ENCODE measurements around the gene ALPL.

ALPL gene

GRCh38 chr1:21617126-21617738 lies 108.0 kb downstream of the ALPL start:
- DNase-seq (ENCODE audit: low read depth, low spot score) = no peak
- peaks cover 10% of the 10 kb centered on the region for H3K4me1 ChIP-seq (ENCODE audit: insufficient read depth, insufficient read length)
- H3K4me3 ChIP-seq (ENCODE audit: insufficient read length, low read depth) = no peak overlapping the region
- no peaks in the 10 kb centered on the region for H3K9me3 ChIP-seq (ENCODE audit: insufficient read depth, low read length)
- no peaks in the 10 kb centered on the region for H3K36me3 ChIP-seq (ENCODE audit: insufficient read depth, insufficient read length, low read length)
- no peak overlapping the region for H3K9ac ChIP-seq (ENCODE audit: insufficient read length, low read depth)
- TF ChIP-seq SUZ12 (IDR thresholded peaks at IDR 0.05; ENCODE audit: extremely low read depth, insufficient read depth, insufficient read length) = no peak
- no peak for TF ChIP-seq YY1 (IDR thresholded peaks at IDR 0.05; ENCODE audit: insufficient read depth, insufficient read length)
- no peak for TF ChIP-seq ZNF274 (IDR thresholded peaks at IDR 0.05; ENCODE audit: low read depth, low read length)
- H3K27me3 ChIP-seq (ENCODE audit: insufficient read depth, insufficient read length) = peaks cover 14% of the 10 kb centered on the region

- no peak for DNase-seq (ENCODE audit: low read depth, low spot score)
- Histone ChIP-seq H3K27me3 (ENCODE audit: insufficient read depth, insufficient read length) (peaks cover 14% of the 10 kb centered on the region), H3K4me3 (ENCODE audit: insufficient read length, low read depth) (no peak overlapping the region), H3K36me3 (ENCODE audit: insufficient read depth, insufficient read length, low read length) (no peaks in the 10 kb centered on the region), H3K9me3 (ENCODE audit: insufficient read depth, low read length) (no peaks in the 10 kb centered on the region), H3K9ac (ENCODE audit: insufficient read length, low read depth) (no peak overlapping the region), H3K4me1 (ENCODE audit: insufficient read depth, insufficient read length) (peaks cover 13% of the 10 kb centered on the region)
- no peak for TF ChIP-seq SUZ12 (IDR thresholded peaks at IDR 0.05; ENCODE audit: extremely low read depth, insufficient read depth, insufficient read length)
- no peak for TF ChIP-seq ZNF274 (IDR thresholded peaks at IDR 0.05; ENCODE audit: low read depth, low read length)
- TF ChIP-seq YY1 (IDR thresholded peaks at IDR 0.05; ENCODE audit: insufficient read depth, insufficient read length) = no peak
These were observed 108.8 kb downstream of the ALPL start for GRCh38 chr1:21618059-21618458.

- H3K27me3 ChIP-seq (ENCODE audit: insufficient read depth, insufficient read length) = peaks cover 14% of the 10 kb centered on the region
- H3K4me1 ChIP-seq (ENCODE audit: insufficient read depth, insufficient read length) = peaks cover 14% of the 10 kb centered on the region
- no peak overlapping the region for H3K4me3 ChIP-seq (ENCODE audit: insufficient read length, low read depth)
- no peak for DNase-seq (ENCODE audit: low read depth, low spot score)
- TF ChIP-seq YY1 (IDR thresholded peaks at IDR 0.05; ENCODE audit: insufficient read depth, insufficient read length) = no peak
- TF ChIP-seq SUZ12 (IDR thresholded peaks at IDR 0.05; ENCODE audit: extremely low read depth, insufficient read depth, insufficient read length) = no peak
- no peak for TF ChIP-seq ZNF274 (IDR thresholded peaks at IDR 0.05; ENCODE audit: low read depth, low read length)
- no peaks in the 10 kb centered on the region for H3K9me3 ChIP-seq (ENCODE audit: insufficient read depth, low read length)
- peak overlapping the region; percentile 61 for H3K9ac ChIP-seq (ENCODE audit: insufficient read length, low read depth)
- no peaks in the 10 kb centered on the region for H3K36me3 ChIP-seq (ENCODE audit: insufficient read depth, insufficient read length, low read length)
These were observed 109.5 kb downstream of the ALPL start for GRCh38 chr1:21618561-21619374.

DNA sequence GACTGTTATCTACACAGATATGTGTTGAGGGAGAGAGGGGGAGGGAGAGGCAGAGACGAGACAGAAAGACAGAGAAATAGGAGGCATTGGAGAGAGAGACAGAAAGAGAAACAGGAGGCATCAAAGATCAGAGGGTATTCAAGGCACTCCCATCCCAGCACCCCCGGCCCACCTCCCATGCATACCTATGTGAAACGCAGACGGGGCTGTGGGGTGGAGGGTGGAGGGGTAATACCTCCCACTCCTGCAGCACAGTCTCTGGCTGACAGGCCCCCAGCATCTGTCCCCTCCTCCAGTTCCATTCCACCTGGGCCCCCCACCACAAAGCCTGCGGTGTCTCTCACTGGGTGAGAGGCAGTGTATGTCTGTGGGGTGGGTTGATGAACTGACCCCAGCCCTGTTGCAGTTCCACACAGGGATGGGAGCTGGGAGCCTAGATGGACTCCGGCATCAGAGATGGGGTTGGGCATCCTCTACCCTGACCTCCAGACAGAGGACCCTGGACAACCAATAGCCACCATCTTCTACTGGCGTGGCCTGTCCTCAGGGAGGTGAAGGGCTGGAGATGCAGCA lies 110.2 kb downstream of the ALPL start:
- TF ChIP-seq ZNF274 (IDR thresholded peaks at IDR 0.05; ENCODE audit: low read depth, low read length) = no peak
- TF ChIP-seq SUZ12 (IDR thresholded peaks at IDR 0.05; ENCODE audit: extremely low read depth, insufficient read depth, insufficient read length) = no peak
- no peak for TF ChIP-seq YY1 (IDR thresholded peaks at IDR 0.05; ENCODE audit: insufficient read depth, insufficient read length)
- DNase-seq (ENCODE audit: low read depth, low spot score) = no peak
- H3K9me3 ChIP-seq (ENCODE audit: insufficient read depth, low read length) = no peaks in the 10 kb centered on the region
- H3K4me3 ChIP-seq (ENCODE audit: insufficient read length, low read depth) = no peak overlapping the region
- peaks cover 14% of the 10 kb centered on the region for H3K27me3 ChIP-seq (ENCODE audit: insufficient read depth, insufficient read length)
- H3K4me1 ChIP-seq (ENCODE audit: insufficient read depth, insufficient read length) = peaks cover 14% of the 10 kb centered on the region
- no peaks in the 10 kb centered on the region for H3K36me3 ChIP-seq (ENCODE audit: insufficient read depth, insufficient read length, low read length)
- H3K9ac ChIP-seq (ENCODE audit: insufficient read length, low read depth) = no peak overlapping the region

GRCh38 chr1:21620011-21620410 lies 110.8 kb downstream of the ALPL start:
- Histone ChIP-seq H3K9ac (ENCODE audit: insufficient read length, low read depth) (no peak overlapping the region), H3K27me3 (ENCODE audit: insufficient read depth, insufficient read length) (peaks cover 14% of the 10 kb centered on the region), H3K9me3 (ENCODE audit: insufficient read depth, low read length) (no peaks in the 10 kb centered on the region), H3K36me3 (ENCODE audit: insufficient read depth, insufficient read length, low read length) (no peaks in the 10 kb centered on the region), H3K4me1 (ENCODE audit: insufficient read depth, insufficient read length) (peaks cover 14% of the 10 kb centered on the region), H3K4me3 (ENCODE audit: insufficient read length, low read depth) (no peak overlapping the region)
- no peak for DNase-seq (ENCODE audit: low read depth, low spot score)
- TF ChIP-seq YY1 (IDR thresholded peaks at IDR 0.05; ENCODE audit: insufficient read depth, insufficient read length) = no peak
- TF ChIP-seq ZNF274 (IDR thresholded peaks at IDR 0.05; ENCODE audit: low read depth, low read length) = no peak
- TF ChIP-seq SUZ12 (IDR thresholded peaks at IDR 0.05; ENCODE audit: extremely low read depth, insufficient read depth, insufficient read length) = no peak

GRCh38 chr1:21620496-21620895 lies 111.3 kb downstream of the ALPL start:
- H3K4me1 ChIP-seq (ENCODE audit: insufficient read depth, insufficient read length) = peaks cover 14% of the 10 kb centered on the region
- H3K9ac ChIP-seq (ENCODE audit: insufficient read length, low read depth) = no peak overlapping the region
- TF ChIP-seq ZNF274 (IDR thresholded peaks at IDR 0.05; ENCODE audit: low read depth, low read length) (no peak), YY1 (IDR thresholded peaks at IDR 0.05; ENCODE audit: insufficient read depth, insufficient read length) (no peak), SUZ12 (IDR thresholded peaks at IDR 0.05; ENCODE audit: extremely low read depth, insufficient read depth, insufficient read length) (no peak)
- H3K4me3 ChIP-seq (ENCODE audit: insufficient read length, low read depth) = no peak overlapping the region
- H3K27me3 ChIP-seq (ENCODE audit: insufficient read depth, insufficient read length) = peaks cover 14% of the 10 kb centered on the region
- H3K36me3 ChIP-seq (ENCODE audit: insufficient read depth, insufficient read length, low read length) = no peaks in the 10 kb centered on the region
- H3K9me3 ChIP-seq (ENCODE audit: insufficient read depth, low read length) = no peaks in the 10 kb centered on the region
- no peak for DNase-seq (ENCODE audit: low read depth, low spot score)

DNA sequence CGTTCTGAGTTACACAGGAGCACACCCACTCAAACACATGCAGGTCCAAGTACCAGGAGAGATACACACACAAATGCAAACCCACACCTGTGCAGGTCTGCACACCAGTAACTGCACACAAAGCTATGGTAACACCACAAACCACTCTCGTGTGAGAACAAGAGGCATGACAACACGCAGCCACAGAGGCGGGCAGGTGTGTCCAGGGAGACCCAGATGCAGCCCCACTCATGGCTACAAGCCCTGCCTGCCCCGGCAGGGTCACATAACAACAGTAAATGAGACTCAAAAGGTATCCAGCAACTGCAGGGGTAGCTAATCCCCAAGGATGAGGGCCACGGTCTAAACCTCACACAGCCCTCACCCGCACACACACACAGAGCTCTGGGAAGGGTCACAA lies 111.8 kb downstream of the ALPL start:
- H3K27me3 ChIP-seq (ENCODE audit: insufficient read depth, insufficient read length) = peaks cover 14% of the 10 kb centered on the region
- no peaks in the 10 kb centered on the region for H3K36me3 ChIP-seq (ENCODE audit: insufficient read depth, insufficient read length, low read length)
- DNase-seq (ENCODE audit: low read depth, low spot score) = no peak
- H3K9me3 ChIP-seq (ENCODE audit: insufficient read depth, low read length) = no peaks in the 10 kb centered on the region
- no peak for TF ChIP-seq ZNF274 (IDR thresholded peaks at IDR 0.05; ENCODE audit: low read depth, low read length)
- TF ChIP-seq SUZ12 (IDR thresholded peaks at IDR 0.05; ENCODE audit: extremely low read depth, insufficient read depth, insufficient read length) = no peak
- TF ChIP-seq YY1 (IDR thresholded peaks at IDR 0.05; ENCODE audit: insufficient read depth, insufficient read length) = no peak
- peaks cover 14% of the 10 kb centered on the region for H3K4me1 ChIP-seq (ENCODE audit: insufficient read depth, insufficient read length)
- H3K4me3 ChIP-seq (ENCODE audit: insufficient read length, low read depth) = no peak overlapping the region
- no peak overlapping the region for H3K9ac ChIP-seq (ENCODE audit: insufficient read length, low read depth)
